Astrocyte (in vitro differentiated cells and primary cell): ENCODE data around the gene F8. TPM values are rescaled to one million over a fixed set of nuclear protein-coding genes. Genes with fewer than 3 reads are reported as not detected.

Experiments used
- DNase-seq: peaks from one replicate; pipeline ENCODE4 v3.0.0-alpha.2; 2010; ENCODE audit warnings: low read depth
- FAIRE-seq: peaks from 2 replicates; lab custom pipeline; 2011; peaks lifted over from hg19 to GRCh38; lab: Jason Lieb, UNC
- H2AFZ ChIP-seq: 2 replicates; pipeline ENCODE4 v1.6.0; 2012; ENCODE audit warnings: low read depth, low read length, inconsistent platforms
- H3K27ac ChIP-seq: 2 replicates; pipeline ENCODE4 v1.5.1; 2011; ENCODE audit warnings: low read depth, low read length, inconsistent platforms
- H3K27me3 ChIP-seq: 2 replicates; pipeline ENCODE4 v1.6.0; 2011; ENCODE audit warnings: low read length, inconsistent platforms; ENCODE audit not compliant: insufficient read depth
- H3K36me3 ChIP-seq: 2 replicates; pipeline ENCODE4 v1.5.1; 2011; ENCODE audit warnings: low read length, inconsistent platforms; ENCODE audit not compliant: insufficient read depth
- H3K4me1 ChIP-seq: 2 replicates; pipeline ENCODE4 v1.5.1; 2011; ENCODE audit warnings: low read length, inconsistent platforms; ENCODE audit not compliant: insufficient read depth
- H3K4me2 ChIP-seq: 2 replicates; pipeline ENCODE4 v1.6.0; 2012; ENCODE audit warnings: low read length, inconsistent platforms
- H3K4me3 ChIP-seq: 2 replicates; pipeline ENCODE4 v1.5.1; 2011; ENCODE audit warnings: low read depth, mild to moderate bottlenecking, low read length, inconsistent platforms; ENCODE audit not compliant: insufficient read depth
- H3K79me2 ChIP-seq: 2 replicates; pipeline ENCODE4 v1.6.0; 2012; ENCODE audit warnings: mild to moderate bottlenecking, low read length, inconsistent platforms; ENCODE audit not compliant: insufficient read depth
- H3K9ac ChIP-seq: 2 replicates; pipeline ENCODE4 v1.6.0; 2012; ENCODE audit warnings: mild to moderate bottlenecking, low read length, inconsistent platforms
- H3K9me3 ChIP-seq: 2 replicates; pipeline ENCODE4 v1.5.1; 2012; ENCODE audit warnings: low read depth, mild to moderate bottlenecking, low read length, inconsistent platforms; ENCODE audit not compliant: insufficient read depth
- H4K20me1 ChIP-seq: 2 replicates; pipeline ENCODE4 v1.6.0; 2012; ENCODE audit warnings: low read length, inconsistent platforms; ENCODE audit not compliant: insufficient read depth
- H3K27ac Mint-ChIP-seq: one replicate; pipeline ENCODE4 v1.8.0; 2021; ENCODE audit warnings: mild to moderate bottlenecking, mixed read lengths; ENCODE audit not compliant: unreplicated experiment
- H3K27me3 Mint-ChIP-seq: one replicate; pipeline ENCODE4 v1.8.0; 2021; ENCODE audit warnings: low read depth, mixed read lengths; ENCODE audit not compliant: unreplicated experiment
- H3K36me3 Mint-ChIP-seq: one replicate; pipeline ENCODE4 v1.8.0; 2021; ENCODE audit warnings: low read depth, mixed read lengths; ENCODE audit not compliant: unreplicated experiment
- H3K4me1 Mint-ChIP-seq: one replicate; pipeline ENCODE4 v1.8.0; 2021; ENCODE audit warnings: low read depth, mixed read lengths; ENCODE audit not compliant: unreplicated experiment
- H3K4me3 Mint-ChIP-seq: one replicate; pipeline ENCODE4 v1.8.0; 2021; ENCODE audit warnings: mild to moderate bottlenecking, moderate library complexity, mixed read lengths; ENCODE audit not compliant: unreplicated experiment
- H3K9me3 Mint-ChIP-seq: one replicate; pipeline ENCODE4 v1.8.0; 2021; ENCODE audit warnings: mild to moderate bottlenecking, mixed read lengths; ENCODE audit not compliant: unreplicated experiment
- CTCF ChIP-seq: IDR thresholded peaks from 2 replicates; pipeline ENCODE4 v1.5.1; 2011; ENCODE audit warnings: low read depth, mild to moderate bottlenecking, inconsistent platforms, low read length, moderate library complexity; ENCODE audit not compliant: insufficient read depth
- EZH2 ChIP-seq: IDR thresholded peaks from 2 replicates; pipeline ENCODE4 v1.6.1; 2012; ENCODE audit warnings: mild to moderate bottlenecking, low read length, inconsistent platforms; ENCODE audit not compliant: insufficient read depth
- total RNA-seq: library from RNA; stranded (reverse); gene quantifications from 2 replicates; pipeline ENCODE4 v1.2.1, GENCODE V29; 2021

F8 gene
- total RNA-seq, 1 donor from 2014 or later = 2.5 TPM

GRCh38 chrX:154829926-154830442 is 192.5 kb downstream of the F8 start:
- Mint-ChIP-seq H3K9me3 (no peaks in the 10 kb centered on the region), H3K4me1 (no peaks in the 10 kb centered on the region), H3K27ac (no peak overlapping the region), H3K27me3 (no peaks in the 10 kb centered on the region), H3K36me3 (no peaks in the 10 kb centered on the region), H3K4me3 (no peak overlapping the region)
- H3K79me2 ChIP-seq = no peaks in the 10 kb centered on the region
- no peak overlapping the region for H3K9ac ChIP-seq
- H2AFZ ChIP-seq = no peak overlapping the region
- no peaks in the 10 kb centered on the region for H3K9me3 ChIP-seq
- no peaks in the 10 kb centered on the region for H3K4me1 ChIP-seq
- DNase-seq = no peak
- no peak overlapping the region for H3K4me3 ChIP-seq
- no peaks in the 10 kb centered on the region for H3K36me3 ChIP-seq
- no peak for FAIRE-seq
- H3K27me3 ChIP-seq = no peaks in the 10 kb centered on the region
- no peaks in the 10 kb centered on the region for H4K20me1 ChIP-seq
- no peak overlapping the region for H3K27ac ChIP-seq
- no peak overlapping the region for H3K4me2 ChIP-seq
- TF ChIP-seq EZH2 (no peak), CTCF (no peak)

GRCh38 chrX:154829134-154829533 is 193.4 kb downstream of the F8 start:
- no peaks in the 10 kb centered on the region for H4K20me1 ChIP-seq
- Mint-ChIP-seq H3K4me3 (no peak overlapping the region), H3K36me3 (no peaks in the 10 kb centered on the region), H3K9me3 (no peaks in the 10 kb centered on the region), H3K4me1 (no peaks in the 10 kb centered on the region), H3K27me3 (no peaks in the 10 kb centered on the region), H3K27ac (no peak overlapping the region)
- no peaks in the 10 kb centered on the region for H3K9me3 ChIP-seq
- no peak for FAIRE-seq
- no peak overlapping the region for H3K9ac ChIP-seq
- H3K79me2 ChIP-seq = no peaks in the 10 kb centered on the region
- H3K27me3 ChIP-seq = no peaks in the 10 kb centered on the region
- no peaks in the 10 kb centered on the region for H3K4me1 ChIP-seq
- H2AFZ ChIP-seq = no peak overlapping the region
- DNase-seq = no peak
- no peaks in the 10 kb centered on the region for H3K36me3 ChIP-seq
- H3K4me3 ChIP-seq = no peak overlapping the region
- TF ChIP-seq EZH2 (no peak), CTCF (no peak)
- no peak overlapping the region for H3K4me2 ChIP-seq
- H3K27ac ChIP-seq = no peak overlapping the region

GRCh38 chrX:154828016-154828408 is 194.5 kb downstream of the F8 start:
- Histone ChIP-seq H3K4me2 (no peak overlapping the region), H3K36me3 (no peaks in the 10 kb centered on the region), H3K79me2 (no peaks in the 10 kb centered on the region), H3K9ac (no peak overlapping the region), H2AFZ (no peak overlapping the region), H3K4me1 (no peaks in the 10 kb centered on the region), H4K20me1 (no peaks in the 10 kb centered on the region), H3K9me3 (no peaks in the 10 kb centered on the region), H3K27me3 (no peaks in the 10 kb centered on the region), H3K4me3 (no peak overlapping the region), H3K27ac (no peak overlapping the region)
- no peak for DNase-seq
- Mint-ChIP-seq H3K27ac (no peak overlapping the region), H3K4me3 (no peak overlapping the region), H3K36me3 (no peaks in the 10 kb centered on the region), H3K27me3 (no peaks in the 10 kb centered on the region), H3K4me1 (no peaks in the 10 kb centered on the region), H3K9me3 (no peaks in the 10 kb centered on the region)
- no peak for TF ChIP-seq EZH2
- no peak for TF ChIP-seq CTCF
- no peak for FAIRE-seq
